K562 (cell line): Measurements from ENCODE around the gene DDX18. TPM values are rescaled to one million over a fixed set of nuclear protein-coding genes. Genes with fewer than 3 reads are reported as not detected.

Source experiments
- MAZ ChIP-seq, 2 experiments: fragments of 450-650 bp in 1 of 2; sonication (generic) in 1 of 2; formaldehyde crosslinking; IDR thresholded peaks in 1 of 2; conservative IDR thresholded peaks in 1 of 2; 2 replicates each; pipeline versions ENCODE4 v1.4.0 to v1.5.0; 2020; ENCODE audit warnings: mild to moderate bottlenecking in 1 of 2, missing genetic modification reagents in 1 of 2
- RERE ChIP-seq: sonication (generic); formaldehyde crosslinking; IDR thresholded peaks from 2 replicates; pipeline ENCODE4 v1.8.0; 2023; ENCODE audit warnings: missing genetic modification reagents, mild to moderate bottlenecking, borderline replicate concordance
- ZBTB40 ChIP-seq, 2 experiments: fragments of 450-650 bp in 1 of 2; sonication (generic) in 1 of 2; formaldehyde crosslinking in 1 of 2; IDR thresholded peaks; 2 replicates each; pipeline versions ENCODE4 v1.7.1 to v1.9.0; 2016 to 2022; ENCODE audit warnings: inconsistent platforms in 1 of 2, mild to moderate bottlenecking in 1 of 2, missing genetic modification reagents in 1 of 2
- ZBTB8A ChIP-seq: fragments of 450-650 bp; IDR thresholded peaks from 2 replicates; pipeline ENCODE4 v1.6.1; 2018; ENCODE audit warnings: mild to moderate bottlenecking, moderate library complexity; ENCODE audit not compliant: partially characterized antibody
- polyA plus RNA-seq, 8 experiments: library from polyadenylated mRNA; depleted of rRNA in 4 of 8; stranded (reverse) in 5 of 8; unstranded in 3 of 8; fragments of >200 nt; fragmentation: Nextera tagmentation in 2 of 8; fragmentation: Illumina TruSeq in 1 of 8; extraction: Ambion mirVana in 2 of 8; extraction: Trizol in 1 of 8; gene quantifications; 2 replicates each; pipeline versions ENCODE4 v1.2.1 to v1.2.3, GENCODE V29; 2011 to 2014; ENCODE audit warnings: inconsistent platforms in 1 of 8, missing spikeins in 1 of 8
- total RNA-seq, 7 experiments: library from RNA; depleted of rRNA in 6 of 7; stranded (reverse); fragments of >200 nt in 6 of 7; fragmentation: Illumina TruSeq in 2 of 7; extraction: Trizol in 2 of 7; gene quantifications; 2 replicates each; pipeline versions ENCODE4 v1.2.1 to v1.2.3, GENCODE V29; 2011 to 2021; ENCODE audit warnings: low replicate concordance in 1 of 7

Gene DDX18
- total and polyA plus RNA-seq, 9 of the 15 experiments (the other 6 are each of a cell fraction or from before 2014, with no cell fraction given), result 67.9 to 156 (median 116) TPM

GRCh38 chr2:117814417-117815264, at the start of gene DDX18 (continued):
- peak; percentile 98 for TF ChIP-seq ZBTB40 (IDR thresholded peaks at IDR 0.05)
- no peak for TF ChIP-seq ZBTB40 (CRISPR knock-in tag; IDR thresholded peaks at IDR 0.05)
- peak; percentile 65 to 69; a peak in 3 of 4 replicates for TF ChIP-seq MAZ (CRISPR knock-in tag; conservative IDR thresholded peaks at IDR 0.05 in 1 of 2, IDR thresholded peaks at IDR 0.05 in 1 of 2)
- TF ChIP-seq RERE (CRISPR knock-in tag), result no peak
- no peak for TF ChIP-seq ZBTB8A
